Liver (tissue), 9 donors: Measurements from ENCODE around the gene CCDC50. TPM values are rescaled to one million over a fixed set of nuclear protein-coding genes. Genes with fewer than 3 reads are reported as not detected.

Source experiments
- DNase-seq: peaks from one replicate; pipeline ENCODE4 v3.0.0-alpha.2; 2017; ENCODE audit warnings: low spot score
- H3K27ac ChIP-seq, 2 donors: one replicate each; pipeline ENCODE4 v1.7.0; 2013; ENCODE audit warnings: inconsistent platforms in 2 of 2, low read length in 2 of 2, control low read depth in 1 of 2, low read depth in 1 of 2, mild to moderate bottlenecking in 1 of 2
- H3K27me3 ChIP-seq, 4 donors: one replicate each; pipeline versions ENCODE4 v1.6.1 to v1.7.0; 2013; ENCODE audit warnings: low read length in 3 of 4, inconsistent platforms in 1 of 4, mild to moderate bottlenecking in 1 of 4, moderate library complexity in 1 of 4; ENCODE audit not compliant: control insufficient read depth in 4 of 4, insufficient read depth in 4 of 4
- H3K36me3 ChIP-seq, 4 donors: one replicate each; pipeline versions ENCODE4 v1.6.1 to v1.7.0; 2013; ENCODE audit warnings: low read length in 3 of 4, mild to moderate bottlenecking in 3 of 4, low read depth in 1 of 4, moderate library complexity in 1 of 4; ENCODE audit not compliant: control insufficient read depth in 4 of 4, insufficient read depth in 3 of 4
- H3K4me1 ChIP-seq, 4 donors: one replicate each; pipeline versions ENCODE4 v1.6.1 to v1.7.0; 2013; ENCODE audit warnings: low read length in 3 of 4, mild to moderate bottlenecking in 3 of 4, moderate library complexity in 1 of 4; ENCODE audit not compliant: control insufficient read depth in 4 of 4, insufficient read depth in 4 of 4
- H3K4me3 ChIP-seq, 3 donors: one replicate each; pipeline versions ENCODE4 v1.6.1 to v1.7.0; 2013; ENCODE audit warnings: low read length in 3 of 3, control low read depth in 1 of 3, low read depth in 1 of 3, mild to moderate bottlenecking in 1 of 3
- H3K9ac ChIP-seq, 2 donors: one replicate each; pipeline ENCODE4 v1.7.0; 2013; ENCODE audit warnings: low read length in 2 of 2, mild to moderate bottlenecking in 2 of 2, moderate library complexity in 2 of 2, control low read depth in 1 of 2, low read depth in 1 of 2
- H3K9me3 ChIP-seq, 4 donors: one replicate each; pipeline versions ENCODE4 v1.6.1 to v1.7.0; 2013; ENCODE audit warnings: low read length in 3 of 4; ENCODE audit not compliant: control insufficient read depth in 4 of 4
- EGR1 ChIP-seq, 2 donors: IDR thresholded peaks; 2 replicates each; pipeline ENCODE4 v1.6.1; 2016 to 2018; ENCODE audit warnings: antibody characterized with exemption in 2 of 2, low read depth in 2 of 2
- FOXA2 ChIP-seq: IDR thresholded peaks from 2 replicates; pipeline ENCODE4 v1.6.1; 2016; ENCODE audit warnings: antibody characterized with exemption
- GABPA ChIP-seq, 2 donors: IDR thresholded peaks in 1 of 2; conservative IDR thresholded peaks in 1 of 2; 2 replicates each; pipeline ENCODE4 v1.6.1; 2016; ENCODE audit warnings: antibody characterized with exemption in 2 of 2, mild to moderate bottlenecking in 1 of 2, moderate library complexity in 1 of 2
- HNF4A ChIP-seq, 2 donors: conservative IDR thresholded peaks; 2 replicates each; pipeline ENCODE4 v1.6.1; 2016; ENCODE audit warnings: antibody characterized with exemption in 2 of 2, mild to moderate bottlenecking in 2 of 2
- HNF4G ChIP-seq: IDR thresholded peaks from 2 replicates; pipeline ENCODE4 v1.6.1; 2016; ENCODE audit warnings: antibody characterized with exemption
- JUND ChIP-seq, 2 donors: IDR thresholded peaks; 2 replicates each; pipeline ENCODE4 v1.6.1; 2016; ENCODE audit warnings: antibody characterized with exemption in 2 of 2
- NR2F2 ChIP-seq: IDR thresholded peaks from 2 replicates; pipeline ENCODE4 v1.6.1; 2016; ENCODE audit warnings: antibody characterized with exemption
- RAD21 ChIP-seq, 2 donors: IDR thresholded peaks; 2 replicates each; pipeline ENCODE4 v1.6.1; 2016; ENCODE audit warnings: antibody characterized with exemption in 2 of 2, mild to moderate bottlenecking in 2 of 2
- RXRA ChIP-seq, 2 donors: IDR thresholded peaks; 2 replicates each; pipeline ENCODE4 v1.6.1; 2017 to 2018; ENCODE audit warnings: antibody characterized with exemption in 2 of 2, mild to moderate bottlenecking in 1 of 2
- SP1 ChIP-seq: IDR thresholded peaks from 2 replicates; pipeline ENCODE4 v1.6.1; 2018; ENCODE audit warnings: antibody characterized with exemption, mild to moderate bottlenecking
- TAF1 ChIP-seq: conservative IDR thresholded peaks from 2 replicates; pipeline ENCODE4 v1.6.1; 2016; ENCODE audit warnings: antibody characterized with exemption, mild to moderate bottlenecking
- WGBS: extraction: QIAGEN DNeasy Blood & Tissue Kit; methylation state at CpG from one replicate; pipeline ENCODE4 v1.1.7; 2013; 5-methylcytosine and 5-hydroxymethylcytosine counted together
- polyA plus RNA-seq, 2 donors: library from polyadenylated mRNA; stranded (reverse) in 1 of 2; unstranded in 1 of 2; fragments of 200-250 nt in 1 of 2; fragments of >200 nt in 1 of 2; fragmentation: Nextera tagmentation in 1 of 2; extraction: Ambion mirVana in 1 of 2; gene quantifications; one replicate each; pipeline versions ENCODE4 v1.2.1 to v1.2.3, GENCODE V29; 2013 to 2015
- total RNA-seq, 2 donors: library from RNA; depleted of rRNA; stranded (reverse); fragments of >200 nt; gene quantifications; one replicate each; pipeline ENCODE4 v1.2.3, GENCODE V29; 2014
- TF ChIP-seq, protein P1 (sequence below): IDR thresholded peaks from 2 replicates; pipeline ENCODE4 v1.6.1; 2016; ENCODE audit warnings: antibody characterized with exemption
- TF ChIP-seq, protein P2 (sequence below): fragments of 150-350 bp; IDR thresholded peaks from 2 replicates; pipeline ENCODE4 v1.5.1; 2017; ENCODE audit warnings: improper control_type of control experiment, low read depth, low read length; ENCODE audit not compliant: missing input control
- TF ChIP-seq, protein P3 (sequence below): IDR thresholded peaks from 2 replicates; pipeline ENCODE4 v1.6.1; 2016; ENCODE audit warnings: antibody characterized with exemption, mild to moderate bottlenecking
- TF ChIP-seq, protein P4 (sequence below): IDR thresholded peaks from 2 replicates; pipeline ENCODE4 v1.6.1; 2016; ENCODE audit warnings: antibody characterized with exemption
- TF ChIP-seq, protein P5 (sequence below): IDR thresholded peaks from 2 replicates; pipeline ENCODE4 v1.6.1; 2016; ENCODE audit warnings: antibody characterized with exemption
- donor health status: healthy.
- donor health status: healthy.
- donor health status: healthy.
- donor health status: healthy.
- donor health status: healthy.

Gene CCDC50
- total and polyA plus RNA-seq, 4 donors = 15.4 to 69.0 (median 33.6) TPM

DNA sequence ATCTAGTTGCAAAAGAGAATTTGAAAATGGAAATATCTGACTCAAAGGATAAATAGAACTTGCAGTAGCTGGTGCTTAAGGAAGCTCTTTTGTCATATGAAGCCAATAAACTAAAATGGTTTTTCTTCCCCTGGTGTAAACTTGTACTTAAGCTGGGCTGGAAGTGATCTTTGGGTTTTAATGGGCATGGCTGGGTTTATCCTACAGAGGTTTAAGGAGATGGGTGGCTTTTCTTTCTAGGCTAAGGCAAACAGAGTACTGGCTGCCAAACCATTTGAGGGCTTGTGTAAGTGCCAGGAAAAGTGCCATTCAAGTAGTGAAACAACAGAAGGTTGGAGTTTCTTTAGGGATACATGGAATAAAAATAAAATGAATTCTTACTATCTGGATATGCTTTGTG is 13.2 kb downstream of the CCDC50 start:
- Histone ChIP-seq H3K4me1 (peaks cover 13 to 34% (median 20%) of the 10 kb centered on the region in 4 donors), H3K9me3 (no peaks in the 10 kb centered on the region), H3K36me3 (no peaks in the 10 kb centered on the region), H3K9ac (no peak overlapping the region), H3K27me3 (no peaks in the 10 kb centered on the region), H3K27ac (no peak overlapping the region), H3K4me3 (no peak overlapping the region)
- TF ChIP-seq SP1 = no peak
- TF ChIP-seq HNF4A (conservative IDR thresholded peaks at IDR 0.05) = no peak
- TF ChIP-seq HNF4G = no peak
- no peak for TF ChIP-seq RXRA (IDR thresholded peaks at IDR 0.05)
- TF ChIP-seq RAD21 (IDR thresholded peaks at IDR 0.05) = no peak
- TF ChIP-seq, protein P1, sequence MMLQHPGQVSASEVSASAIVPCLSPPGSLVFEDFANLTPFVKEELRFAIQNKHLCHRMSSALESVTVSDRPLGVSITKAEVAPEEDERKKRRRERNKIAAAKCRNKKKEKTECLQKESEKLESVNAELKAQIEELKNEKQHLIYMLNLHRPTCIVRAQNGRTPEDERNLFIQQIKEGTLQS = no peak
- no peak for TF ChIP-seq FOXA2
- TF ChIP-seq TAF1 = no peak
- TF ChIP-seq JUND (IDR thresholded peaks at IDR 0.05) = no peak
- no peak for TF ChIP-seq NR2F2
- no peak for TF ChIP-seq EGR1 (IDR thresholded peaks at IDR 0.05; ENCODE audit: low read depth in 2 of 2)
- TF ChIP-seq, protein P2, sequence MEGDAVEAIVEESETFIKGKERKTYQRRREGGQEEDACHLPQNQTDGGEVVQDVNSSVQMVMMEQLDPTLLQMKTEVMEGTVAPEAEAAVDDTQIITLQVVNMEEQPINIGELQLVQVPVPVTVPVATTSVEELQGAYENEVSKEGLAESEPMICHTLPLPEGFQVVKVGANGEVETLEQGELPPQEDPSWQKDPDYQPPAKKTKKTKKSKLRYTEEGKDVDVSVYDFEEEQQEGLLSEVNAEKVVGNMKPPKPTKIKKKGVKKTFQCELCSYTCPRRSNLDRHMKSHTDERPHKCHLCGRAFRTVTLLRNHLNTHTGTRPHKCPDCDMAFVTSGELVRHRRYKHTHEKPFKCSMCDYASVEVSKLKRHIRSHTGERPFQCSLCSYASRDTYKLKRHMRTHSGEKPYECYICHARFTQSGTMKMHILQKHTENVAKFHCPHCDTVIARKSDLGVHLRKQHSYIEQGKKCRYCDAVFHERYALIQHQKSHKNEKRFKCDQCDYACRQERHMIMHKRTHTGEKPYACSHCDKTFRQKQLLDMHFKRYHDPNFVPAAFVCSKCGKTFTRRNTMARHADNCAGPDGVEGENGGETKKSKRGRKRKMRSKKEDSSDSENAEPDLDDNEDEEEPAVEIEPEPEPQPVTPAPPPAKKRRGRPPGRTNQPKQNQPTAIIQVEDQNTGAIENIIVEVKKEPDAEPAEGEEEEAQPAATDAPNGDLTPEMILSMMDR = no peak
- TF ChIP-seq, protein P3, sequence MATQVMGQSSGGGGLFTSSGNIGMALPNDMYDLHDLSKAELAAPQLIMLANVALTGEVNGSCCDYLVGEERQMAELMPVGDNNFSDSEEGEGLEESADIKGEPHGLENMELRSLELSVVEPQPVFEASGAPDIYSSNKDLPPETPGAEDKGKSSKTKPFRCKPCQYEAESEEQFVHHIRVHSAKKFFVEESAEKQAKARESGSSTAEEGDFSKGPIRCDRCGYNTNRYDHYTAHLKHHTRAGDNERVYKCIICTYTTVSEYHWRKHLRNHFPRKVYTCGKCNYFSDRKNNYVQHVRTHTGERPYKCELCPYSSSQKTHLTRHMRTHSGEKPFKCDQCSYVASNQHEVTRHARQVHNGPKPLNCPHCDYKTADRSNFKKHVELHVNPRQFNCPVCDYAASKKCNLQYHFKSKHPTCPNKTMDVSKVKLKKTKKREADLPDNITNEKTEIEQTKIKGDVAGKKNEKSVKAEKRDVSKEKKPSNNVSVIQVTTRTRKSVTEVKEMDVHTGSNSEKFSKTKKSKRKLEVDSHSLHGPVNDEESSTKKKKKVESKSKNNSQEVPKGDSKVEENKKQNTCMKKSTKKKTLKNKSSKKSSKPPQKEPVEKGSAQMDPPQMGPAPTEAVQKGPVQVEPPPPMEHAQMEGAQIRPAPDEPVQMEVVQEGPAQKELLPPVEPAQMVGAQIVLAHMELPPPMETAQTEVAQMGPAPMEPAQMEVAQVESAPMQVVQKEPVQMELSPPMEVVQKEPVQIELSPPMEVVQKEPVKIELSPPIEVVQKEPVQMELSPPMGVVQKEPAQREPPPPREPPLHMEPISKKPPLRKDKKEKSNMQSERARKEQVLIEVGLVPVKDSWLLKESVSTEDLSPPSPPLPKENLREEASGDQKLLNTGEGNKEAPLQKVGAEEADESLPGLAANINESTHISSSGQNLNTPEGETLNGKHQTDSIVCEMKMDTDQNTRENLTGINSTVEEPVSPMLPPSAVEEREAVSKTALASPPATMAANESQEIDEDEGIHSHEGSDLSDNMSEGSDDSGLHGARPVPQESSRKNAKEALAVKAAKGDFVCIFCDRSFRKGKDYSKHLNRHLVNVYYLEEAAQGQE = no peak
- TF ChIP-seq, protein P4, sequence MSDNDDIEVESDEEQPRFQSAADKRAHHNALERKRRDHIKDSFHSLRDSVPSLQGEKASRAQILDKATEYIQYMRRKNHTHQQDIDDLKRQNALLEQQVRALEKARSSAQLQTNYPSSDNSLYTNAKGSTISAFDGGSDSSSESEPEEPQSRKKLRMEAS = no peak
- TF ChIP-seq GABPA (IDR thresholded peaks at IDR 0.05 in 1 of 2, conservative IDR thresholded peaks at IDR 0.05 in 1 of 2) = no peak
- no peak for DNase-seq

DNA sequence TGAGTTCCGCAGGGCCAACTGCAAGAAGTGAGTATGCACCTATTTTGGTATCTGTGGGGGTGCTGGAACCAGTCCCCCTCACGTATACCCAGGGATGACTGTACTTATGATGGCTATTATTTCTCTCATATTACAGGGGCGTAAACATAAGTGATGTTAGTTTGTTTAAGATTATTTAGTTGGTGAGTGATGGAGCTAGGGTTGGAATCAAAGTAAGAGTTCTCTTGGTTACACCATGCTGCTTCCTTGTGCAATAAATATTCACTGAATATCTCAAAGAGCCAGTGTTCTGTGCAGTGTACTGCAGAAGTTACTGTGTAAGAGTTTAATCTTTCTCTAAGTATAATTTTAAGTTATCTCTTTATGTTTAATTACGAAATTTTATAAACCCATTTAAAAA is 13.9 kb downstream of the CCDC50 start:
- no peak for DNase-seq
- H3K4me3 ChIP-seq = no peak overlapping the region
- no peaks in the 10 kb centered on the region for H3K36me3 ChIP-seq
- H3K4me1 ChIP-seq = peaks cover 13 to 34% (median 20%) of the 10 kb centered on the region in 4 donors
- H3K27ac ChIP-seq = no peak overlapping the region
- H3K27me3 ChIP-seq = no peaks in the 10 kb centered on the region
- H3K9ac ChIP-seq = no peak overlapping the region
- WGBS = 94% methylated on average over 4 of the region's 4 CpGs
- no peaks in the 10 kb centered on the region for H3K9me3 ChIP-seq
- TF ChIP-seq SP1 = no peak
- TF ChIP-seq GABPA (IDR thresholded peaks at IDR 0.05 in 1 of 2, conservative IDR thresholded peaks at IDR 0.05 in 1 of 2) = no peak
- TF ChIP-seq, protein P2 = no peak
- TF ChIP-seq, protein P1 = no peak
- no peak for TF ChIP-seq RAD21 (IDR thresholded peaks at IDR 0.05)
- TF ChIP-seq HNF4A (conservative IDR thresholded peaks at IDR 0.05) = no peak
- TF ChIP-seq RXRA (IDR thresholded peaks at IDR 0.05) = no peak
- no peak for TF ChIP-seq TAF1
- no peak for TF ChIP-seq NR2F2
- TF ChIP-seq, protein P3 = no peak
- TF ChIP-seq HNF4G = no peak
- TF ChIP-seq, protein P4 = no peak
- no peak for TF ChIP-seq FOXA2
- TF ChIP-seq, protein P5, sequence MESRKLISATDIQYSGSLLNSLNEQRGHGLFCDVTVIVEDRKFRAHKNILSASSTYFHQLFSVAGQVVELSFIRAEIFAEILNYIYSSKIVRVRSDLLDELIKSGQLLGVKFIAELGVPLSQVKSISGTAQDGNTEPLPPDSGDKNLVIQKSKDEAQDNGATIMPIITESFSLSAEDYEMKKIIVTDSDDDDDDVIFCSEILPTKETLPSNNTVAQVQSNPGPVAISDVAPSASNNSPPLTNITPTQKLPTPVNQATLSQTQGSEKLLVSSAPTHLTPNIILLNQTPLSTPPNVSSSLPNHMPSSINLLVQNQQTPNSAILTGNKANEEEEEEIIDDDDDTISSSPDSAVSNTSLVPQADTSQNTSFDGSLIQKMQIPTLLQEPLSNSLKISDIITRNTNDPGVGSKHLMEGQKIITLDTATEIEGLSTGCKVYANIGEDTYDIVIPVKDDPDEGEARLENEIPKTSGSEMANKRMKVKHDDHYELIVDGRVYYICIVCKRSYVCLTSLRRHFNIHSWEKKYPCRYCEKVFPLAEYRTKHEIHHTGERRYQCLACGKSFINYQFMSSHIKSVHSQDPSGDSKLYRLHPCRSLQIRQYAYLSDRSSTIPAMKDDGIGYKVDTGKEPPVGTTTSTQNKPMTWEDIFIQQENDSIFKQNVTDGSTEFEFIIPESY = no peak
